Mammary epithelial cell (primary cell): Measurements from ENCODE around the gene PSMB8.

ENCODE experiments used
- EZH2 ChIP-seq: IDR thresholded peaks from 2 replicates; pipeline ENCODE4 v1.6.1; 2012; ENCODE audit warnings: low read length, inconsistent platforms, borderline replicate concordance
- TF ChIP-seq, protein P1 (sequence below), 2 donors: IDR thresholded peaks in 1 of 2; conservative IDR thresholded peaks in 1 of 2; 2 replicates each; pipeline ENCODE4 v1.5.1; 2011 to 2012; ENCODE audit warnings: inconsistent platforms in 2 of 2, low read length in 2 of 2, mild to moderate bottlenecking in 2 of 2, control low read depth in 1 of 2, low read depth in 1 of 2; ENCODE audit not compliant: insufficient read depth in 1 of 2; ENCODE audit errors: extremely low read depth in 1 of 2

GRCh38 chr6:32842021-32842650, 1.7 kb downstream of the PSMB8 start:
- TF ChIP-seq, protein P1, sequence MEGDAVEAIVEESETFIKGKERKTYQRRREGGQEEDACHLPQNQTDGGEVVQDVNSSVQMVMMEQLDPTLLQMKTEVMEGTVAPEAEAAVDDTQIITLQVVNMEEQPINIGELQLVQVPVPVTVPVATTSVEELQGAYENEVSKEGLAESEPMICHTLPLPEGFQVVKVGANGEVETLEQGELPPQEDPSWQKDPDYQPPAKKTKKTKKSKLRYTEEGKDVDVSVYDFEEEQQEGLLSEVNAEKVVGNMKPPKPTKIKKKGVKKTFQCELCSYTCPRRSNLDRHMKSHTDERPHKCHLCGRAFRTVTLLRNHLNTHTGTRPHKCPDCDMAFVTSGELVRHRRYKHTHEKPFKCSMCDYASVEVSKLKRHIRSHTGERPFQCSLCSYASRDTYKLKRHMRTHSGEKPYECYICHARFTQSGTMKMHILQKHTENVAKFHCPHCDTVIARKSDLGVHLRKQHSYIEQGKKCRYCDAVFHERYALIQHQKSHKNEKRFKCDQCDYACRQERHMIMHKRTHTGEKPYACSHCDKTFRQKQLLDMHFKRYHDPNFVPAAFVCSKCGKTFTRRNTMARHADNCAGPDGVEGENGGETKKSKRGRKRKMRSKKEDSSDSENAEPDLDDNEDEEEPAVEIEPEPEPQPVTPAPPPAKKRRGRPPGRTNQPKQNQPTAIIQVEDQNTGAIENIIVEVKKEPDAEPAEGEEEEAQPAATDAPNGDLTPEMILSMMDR (conservative IDR thresholded peaks at IDR 0.05 in 1 of 2, IDR thresholded peaks at IDR 0.05 in 1 of 2; ENCODE audit: extremely low read depth in 1 of 2, insufficient read depth in 1 of 2, low read depth in 1 of 2, low read length in 2 of 2), result no peak
- no peak for TF ChIP-seq EZH2
